Type B pancreatic cell (in vitro differentiated cells): ENCODE results near the gene LMNTD1. TPM values are rescaled to one million over a fixed set of nuclear protein-coding genes. Genes with fewer than 3 reads are reported as not detected.
"Not testable (repeated sequence)": the region's sequence is repeated elsewhere in the genome, so short reads cannot be mapped to it uniquely, and the experiment has no call there.

Experiments used
- DNase-seq: peaks from one replicate; pipeline ENCODE4 v3.0.0; 2021; ENCODE audit warnings: mixed read lengths; ENCODE audit not compliant: unreplicated experiment; ENCODE audit errors: extremely low spot score
- H3K27ac Mint-ChIP-seq: 2 replicates; pipeline ENCODE4 v1.8.0; 2021; ENCODE audit warnings: mild to moderate bottlenecking, mixed read lengths
- H3K27me3 Mint-ChIP-seq: 2 replicates; pipeline ENCODE4 v1.8.0; 2021; ENCODE audit warnings: mixed read lengths
- H3K36me3 Mint-ChIP-seq: 2 replicates; pipeline ENCODE4 v1.8.0; 2021; ENCODE audit warnings: mixed read lengths
- H3K4me1 Mint-ChIP-seq: one replicate; pipeline ENCODE4 v1.8.0; 2021; ENCODE audit warnings: mixed read lengths; ENCODE audit not compliant: unreplicated experiment
- H3K4me3 Mint-ChIP-seq: 2 replicates; pipeline ENCODE4 v1.8.0; 2021; ENCODE audit warnings: mild to moderate bottlenecking, mixed read lengths
- H3K9me3 Mint-ChIP-seq: 2 replicates; pipeline ENCODE4 v1.8.0; 2021; ENCODE audit warnings: mixed read lengths
- CTCF ChIP-seq: fragments of 200-600 bp; sonication (generic); conservative IDR thresholded peaks from 2 replicates; pipeline ENCODE4 v1.5.0; 2021; ENCODE audit warnings: antibody characterized with exemption, mild to moderate bottlenecking
- total RNA-seq: library from RNA; stranded (reverse); gene quantifications from 2 replicates; pipeline ENCODE4 v1.2.1, GENCODE V29; 2021; ENCODE audit warnings: low replicate concordance

Gene LMNTD1
- total RNA-seq, 1 donor from 2014 or later = not detected

DNA sequence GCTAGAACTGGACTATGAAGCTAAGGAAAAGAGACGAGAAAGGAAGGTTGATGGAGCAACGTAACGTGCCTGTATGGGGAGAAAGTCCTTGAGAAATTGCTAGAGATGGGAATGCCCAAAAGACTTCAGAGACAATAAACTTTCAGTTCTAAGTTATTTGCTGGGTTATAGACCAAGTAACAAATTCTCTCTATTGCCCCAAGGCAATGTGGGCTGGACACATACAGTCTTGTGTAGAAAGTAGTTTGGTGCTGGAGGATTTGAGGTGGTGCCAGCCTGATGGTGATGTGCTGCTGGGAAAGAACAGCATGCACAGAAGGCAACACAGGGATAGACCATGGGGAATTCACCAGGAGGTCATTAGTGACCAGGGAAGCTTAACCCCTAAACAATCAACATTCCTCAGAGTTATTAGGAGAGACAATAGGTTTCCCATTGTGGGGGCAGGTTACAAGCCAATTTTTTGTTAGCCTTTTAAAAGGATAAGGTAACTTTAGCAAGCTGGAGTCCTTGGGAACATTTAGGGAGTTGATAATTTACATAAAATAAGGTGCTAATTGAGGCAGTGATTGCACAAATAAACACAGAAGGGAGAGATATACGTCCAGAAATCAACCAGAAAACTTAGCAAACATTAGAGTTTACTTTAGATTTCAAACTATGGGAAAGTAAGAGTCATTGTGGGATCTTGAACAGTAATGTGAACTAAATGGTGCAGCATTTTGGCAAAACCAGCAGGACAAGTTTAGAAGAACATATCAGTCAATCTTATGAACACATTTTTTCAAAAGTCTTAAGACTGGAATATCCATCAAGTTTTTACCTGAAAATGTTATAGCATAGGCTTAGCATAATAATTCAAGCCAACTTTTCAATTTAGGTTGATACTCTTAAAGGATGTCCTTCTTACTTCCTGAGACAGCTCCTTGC is 61.4 kb downstream of the LMNTD1 start:
- Mint-ChIP-seq H3K4me1 (peaks cover 11% of the 10 kb centered on the region), H3K4me3 (no peak overlapping the region), H3K27me3 (no peaks in the 10 kb centered on the region), H3K36me3 (peaks cover 10% of the 10 kb centered on the region), H3K27ac (no peak overlapping the region), H3K9me3 (peaks cover 4% of the 10 kb centered on the region)
- no peak for TF ChIP-seq CTCF
- DNase-seq = no peak

- not testable (repeated sequence) for H3K9me3 Mint-ChIP-seq, H3K36me3 Mint-ChIP-seq, H3K27me3 Mint-ChIP-seq, DNase-seq, H3K4me1 Mint-ChIP-seq
- peak overlapping the region; percentile 63 for H3K4me3 Mint-ChIP-seq
- H3K27ac Mint-ChIP-seq = peak overlapping the region; percentile 68
Observed at GRCh38 chr12:25488956-25489870, 63.9 kb downstream of the LMNTD1 start.

DNA sequence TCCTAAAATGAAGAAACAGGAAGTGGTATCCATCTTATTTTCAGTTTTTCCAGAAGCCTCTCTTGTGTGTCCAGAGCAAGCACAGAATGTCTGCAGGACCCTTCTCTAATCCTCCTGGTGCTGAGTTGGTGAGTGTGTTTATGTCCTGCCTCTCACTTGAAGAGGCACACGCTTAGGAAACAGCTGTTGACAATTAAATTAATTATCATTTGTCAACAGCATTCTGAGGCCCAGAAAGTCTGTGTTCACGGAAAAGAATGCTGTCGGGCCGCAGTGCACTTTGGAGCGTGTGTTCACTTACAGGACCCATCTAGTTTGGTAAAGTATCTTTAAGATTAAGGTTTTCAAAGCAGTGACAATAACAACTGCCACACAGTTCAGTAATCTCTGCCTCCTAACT is 70.5 kb downstream of the LMNTD1 start:
- Mint-ChIP-seq H3K27ac (peak overlapping the region; percentile 58), H3K36me3 (peaks cover 5% of the 10 kb centered on the region)

DNA sequence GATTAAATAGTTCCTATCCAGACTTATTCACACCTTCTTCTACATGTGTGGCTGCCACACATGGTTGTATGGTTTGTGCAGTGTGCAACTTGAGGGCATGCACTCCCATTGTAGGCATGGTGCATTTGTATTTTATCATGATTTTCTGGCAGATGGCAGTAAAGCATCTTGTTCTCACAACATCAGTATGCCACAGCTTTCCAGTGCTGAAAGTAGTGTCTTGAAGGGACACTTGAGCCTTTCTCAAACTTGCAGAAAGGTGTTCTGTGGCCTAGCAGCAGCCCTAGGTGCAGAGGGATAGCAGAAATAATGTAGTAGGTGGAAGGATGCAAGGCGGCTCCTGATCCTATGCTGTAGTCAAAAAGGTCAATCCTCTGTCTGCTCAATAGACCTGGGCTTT is 72.9 kb downstream of the LMNTD1 start:
- Mint-ChIP-seq H3K4me1 (peaks cover 5% of the 10 kb centered on the region), H3K27ac (no peak overlapping the region), H3K9me3 (peaks cover 6% of the 10 kb centered on the region), H3K4me3 (no peak overlapping the region), H3K27me3 (no peaks in the 10 kb centered on the region), H3K36me3 (peaks cover 5% of the 10 kb centered on the region)
- no peak for DNase-seq
- TF ChIP-seq CTCF = no peak

More for the DNA sequence above, 70.5 kb downstream of the LMNTD1 start:
- Mint-ChIP-seq H3K9me3 (peaks cover 6% of the 10 kb centered on the region), H3K4me1 (peaks cover 5% of the 10 kb centered on the region), H3K27me3 (no peaks in the 10 kb centered on the region), H3K4me3 (no peak overlapping the region)
- no peak for TF ChIP-seq CTCF
- no peak for DNase-seq

DNA sequence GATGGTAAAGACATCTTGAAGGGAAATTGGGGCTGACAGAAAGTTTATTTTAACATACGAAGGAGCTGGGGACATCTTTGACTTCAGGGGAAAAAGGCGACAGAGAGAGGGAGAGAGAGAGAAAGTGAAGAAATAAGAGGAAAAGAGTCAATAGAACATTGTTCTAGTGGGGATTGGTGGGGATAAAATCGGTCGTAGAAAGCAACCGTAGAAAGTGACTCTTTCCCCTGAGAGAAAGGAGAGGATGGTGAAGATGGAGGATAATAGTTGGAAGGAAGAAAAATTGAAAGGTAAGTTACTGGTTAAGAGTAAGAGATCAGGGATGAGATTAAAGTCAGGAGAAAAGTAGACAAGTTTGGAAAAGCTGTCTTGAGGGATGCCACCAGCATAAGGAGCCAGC is 75.9 kb downstream of the LMNTD1 start:
- Mint-ChIP-seq H3K36me3 (peaks cover 9% of the 10 kb centered on the region), H3K9me3 (peaks cover under 1% of the 10 kb centered on the region), H3K27ac (no peak overlapping the region), H3K4me3 (no peak overlapping the region), H3K27me3 (no peaks in the 10 kb centered on the region), H3K4me1 (no peaks in the 10 kb centered on the region)
- no peak for DNase-seq
- no peak for TF ChIP-seq CTCF
